H1 (cell line): Measurements from ENCODE around the gene KRT3. TPM values are rescaled to one million over a fixed set of nuclear protein-coding genes. Genes with fewer than 3 reads are reported as not detected.

Experiments used
- BRCA1 ChIP-seq: IDR thresholded peaks from 2 replicates; pipeline ENCODE4 v1.6.1; 2012; ENCODE audit warnings: low read depth, low read length, improper control_type of control experiment
- CEBPB ChIP-seq: IDR thresholded peaks from 2 replicates; pipeline ENCODE4 v1.6.1; 2012; ENCODE audit warnings: low read depth, low read length
- CHD2 ChIP-seq: IDR thresholded peaks from 2 replicates; pipeline ENCODE4 v1.6.1; 2012; ENCODE audit warnings: low read length, improper control_type of control experiment
- EP300 ChIP-seq, 2 experiments: IDR thresholded peaks; 1 replicate in 1 of 2; 2 replicates in 1 of 2; pipeline ENCODE4 v1.6.1; 2011 to 2012; ENCODE audit warnings: low read depth in 2 of 2, low read length in 2 of 2, mild to moderate bottlenecking in 2 of 2, borderline replicate concordance in 1 of 2, inconsistent platforms in 1 of 2, moderate library complexity in 1 of 2
- polyA plus RNA-seq, 7 experiments: library from polyadenylated mRNA; depleted of rRNA in 3 of 7; stranded (reverse) in 5 of 7; unstranded in 2 of 7; fragments of >200 nt in 5 of 7; fragments of 200-250 nt in 2 of 7; gene quantifications; 1 replicate in 5 of 7; 2 replicates in 1 of 7; 4 replicates in 1 of 7; pipeline versions ENCODE4 v1.2.1 to v1.2.3, GENCODE V29; 2011 to 2013; ENCODE audit warnings: missing spikeins in 2 of 7, mixed read lengths in 2 of 7
- total RNA-seq: library from RNA; stranded (reverse); fragmentation: NEBNext Ultra II Directional; extraction: Animal tissue kit (Norgen Biotek cat#: 25700); gene quantifications from 2 replicates; pipeline ENCODE4 v1.2.1, GENCODE V29; 2021

The KRT3 gene
- total and polyA plus RNA-seq, 2 of the 8 experiments (the other 6 are each of a cell fraction or from before 2014, with no cell fraction given) = not detected

DNA sequence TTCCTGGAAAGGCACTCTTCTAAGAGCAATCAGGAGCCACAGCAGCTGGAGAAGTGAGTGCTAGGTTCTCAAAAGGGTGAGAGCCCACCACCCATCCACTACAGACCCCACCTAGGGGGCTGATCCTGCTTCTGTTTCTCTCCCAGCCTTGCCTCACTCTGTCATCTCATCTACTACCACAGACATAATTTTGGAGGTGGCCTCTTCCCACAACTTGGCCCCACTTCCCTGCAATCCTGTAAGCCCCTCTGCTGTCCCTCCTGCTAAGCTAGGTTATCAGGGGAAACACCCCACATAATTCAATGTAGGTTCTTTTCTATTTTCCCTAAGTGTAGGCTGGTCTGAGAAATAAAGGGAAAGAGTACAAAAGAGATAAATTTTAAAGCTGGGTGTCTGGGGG is 35.3 kb downstream of the KRT3 start (continued):
- no peak for TF ChIP-seq EP300 (IDR thresholded peaks at IDR 0.05; ENCODE audit: borderline replicate concordance in 1 of 2, low read depth in 2 of 2, low read length in 2 of 2)
- TF ChIP-seq CHD2 = no peak
- TF ChIP-seq CEBPB = no peak
- TF ChIP-seq BRCA1 = no peak
